WTC11 (cell line): ENCODE measurements around the gene MYLK. TPM values are rescaled to one million over a fixed set of nuclear protein-coding genes. Genes with fewer than 3 reads are reported as not detected.

ENCODE experiments used
- ATAC-seq: fragments of 200-7000 bp; cut with Tn5 transposase; 2 replicates; pipeline ENCODE4 v1.10.0; 2021; ENCODE audit warnings: mild to moderate bottlenecking, moderate library complexity
- CTCF ChIA-PET: fragments of 300-600 bp; sonication (Branson Sonifier 250); formaldehyde crosslinking; loops from one replicate; lab custom pipeline; 2021; ENCODE audit warnings: antibody characterized with exemption; lab: Charles Lee
- POLR2A ChIA-PET: fragments of 350-600 bp; sonication (Branson Sonifier 250); formaldehyde crosslinking; loops from one replicate; lab custom pipeline; 2021; ENCODE audit warnings: antibody characterized with exemption; lab: Charles Lee
- DNase-seq: peaks from one replicate; pipeline ENCODE4 v3.0.0; 2021; ENCODE audit warnings: low spot score
- H3K27ac Mint-ChIP-seq: 2 replicates; pipeline ENCODE4 v1.8.0; 2021; ENCODE audit warnings: mixed read lengths
- H3K27me3 Mint-ChIP-seq: 2 replicates; pipeline ENCODE4 v1.8.0; 2021; ENCODE audit warnings: low read depth, mild to moderate bottlenecking, moderate library complexity, mixed read lengths
- H3K36me3 Mint-ChIP-seq: 2 replicates; pipeline ENCODE4 v1.8.0; 2021; ENCODE audit warnings: mixed read lengths
- H3K4me1 Mint-ChIP-seq: 2 replicates; pipeline ENCODE4 v1.8.0; 2022; ENCODE audit warnings: mixed read lengths
- H3K4me3 Mint-ChIP-seq: 2 replicates; pipeline ENCODE4 v1.8.0; 2021; ENCODE audit warnings: mild to moderate bottlenecking, moderate library complexity, mixed read lengths
- H3K9me3 Mint-ChIP-seq: 2 replicates; pipeline ENCODE4 v1.8.0; 2021; ENCODE audit warnings: mixed read lengths
- ATF2 ChIP-seq: sonication (generic); formaldehyde crosslinking; IDR thresholded peaks from 2 replicates; pipeline ENCODE4 v1.8.1; 2022; ENCODE audit warnings: low read depth, missing genetic modification reagents, borderline replicate concordance
- ATF6 ChIP-seq: sonication (generic); formaldehyde crosslinking; IDR thresholded peaks from 2 replicates; pipeline ENCODE4 v1.8.1; 2023; ENCODE audit warnings: mild to moderate bottlenecking, missing genetic modification reagents
- CREM ChIP-seq: sonication (generic); formaldehyde crosslinking; IDR thresholded peaks from 2 replicates; pipeline ENCODE4 v1.8.1; 2022; ENCODE audit warnings: mild to moderate bottlenecking, missing genetic modification reagents, moderate library complexity
- CTCF ChIP-seq: fragments of 200-600 bp; IDR thresholded peaks from 2 replicates; pipeline ENCODE4 v1.8.0; 2022; ENCODE audit warnings: antibody characterized with exemption
- E2F4 ChIP-seq: sonication (generic); formaldehyde crosslinking; IDR thresholded peaks from 2 replicates; pipeline ENCODE4 v1.8.1; 2022; ENCODE audit warnings: low read depth, mild to moderate bottlenecking, moderate library complexity, missing genetic modification reagents, borderline replicate concordance
- GABPB1 ChIP-seq: sonication (generic); formaldehyde crosslinking; IDR thresholded peaks from 2 replicates; pipeline ENCODE4 v1.8.1; 2023; ENCODE audit warnings: mild to moderate bottlenecking, missing genetic modification reagents
- GTF2I ChIP-seq: fragments of 250-450 bp; sonication (Bioruptor Pico); conservative IDR thresholded peaks from 2 replicates; pipeline ENCODE4 v1.4.0; 2021; ENCODE audit warnings: mild to moderate bottlenecking
- IRF1 ChIP-seq: sonication (generic); formaldehyde crosslinking; IDR thresholded peaks from 2 replicates; pipeline ENCODE4 v1.8.0; 2023; ENCODE audit warnings: missing genetic modification reagents
- IRF2 ChIP-seq: sonication (generic); formaldehyde crosslinking; IDR thresholded peaks from 2 replicates; pipeline ENCODE4 v1.8.0; 2022; ENCODE audit warnings: low read depth, missing genetic modification reagents, borderline replicate concordance
- JUN ChIP-seq: sonication (generic); formaldehyde crosslinking; IDR thresholded peaks from 2 replicates; pipeline ENCODE4 v1.8.0; 2023; ENCODE audit warnings: mild to moderate bottlenecking, missing genetic modification reagents
- MAX ChIP-seq: sonication (generic); formaldehyde crosslinking; IDR thresholded peaks from 2 replicates; pipeline ENCODE4 v1.8.0; 2022; ENCODE audit warnings: mild to moderate bottlenecking, missing genetic modification reagents
- MXD4 ChIP-seq: fragments of 250-450 bp; sonication (Bioruptor Pico); IDR thresholded peaks from 2 replicates; pipeline ENCODE4 v1.8.0; 2021; ENCODE audit warnings: mild to moderate bottlenecking, moderate library complexity, borderline replicate concordance
- MYBL2 ChIP-seq: sonication (generic); formaldehyde crosslinking; IDR thresholded peaks from 2 replicates; pipeline ENCODE4 v1.8.1; 2023; ENCODE audit warnings: mild to moderate bottlenecking, moderate library complexity, missing genetic modification reagents
- NR1H2 ChIP-seq: sonication (generic); formaldehyde crosslinking; IDR thresholded peaks from 2 replicates; pipeline ENCODE4 v1.9.0; 2021; ENCODE audit warnings: mild to moderate bottlenecking, moderate library complexity, missing genetic modification reagents
- PRDM15 ChIP-seq: sonication (generic); formaldehyde crosslinking; IDR thresholded peaks from 2 replicates; pipeline ENCODE4 v1.8.0; 2022; ENCODE audit warnings: missing genetic modification reagents
- PREB ChIP-seq: sonication (generic); formaldehyde crosslinking; IDR thresholded peaks from 2 replicates; pipeline ENCODE4 v1.8.1; 2022; ENCODE audit warnings: mild to moderate bottlenecking, missing genetic modification reagents, moderate library complexity, borderline replicate concordance
- SP1 ChIP-seq: sonication (generic); formaldehyde crosslinking; conservative IDR thresholded peaks from 2 replicates; pipeline ENCODE4 v1.8.1; 2022; ENCODE audit warnings: missing genetic modification reagents
- TP53 ChIP-seq: sonication (generic); formaldehyde crosslinking; IDR thresholded peaks from 2 replicates; pipeline ENCODE4 v1.8.1; 2023; ENCODE audit warnings: mild to moderate bottlenecking, missing genetic modification reagents
- USF1 ChIP-seq: sonication (generic); formaldehyde crosslinking; IDR thresholded peaks from 2 replicates; pipeline ENCODE4 v1.8.0; 2022; ENCODE audit warnings: mild to moderate bottlenecking, missing genetic modification reagents
- ZNF232 ChIP-seq: sonication (generic); formaldehyde crosslinking; IDR thresholded peaks from 2 replicates; pipeline ENCODE4 v1.8.0; 2022; ENCODE audit warnings: mild to moderate bottlenecking, missing genetic modification reagents
- ZNF317 ChIP-seq: sonication (generic); formaldehyde crosslinking; IDR thresholded peaks from 2 replicates; pipeline ENCODE4 v1.8.1; 2023; ENCODE audit warnings: low read depth, mild to moderate bottlenecking, moderate library complexity, missing genetic modification reagents, borderline replicate concordance
- ZSCAN18 ChIP-seq: fragments of 250-450 bp; sonication (Bioruptor Pico); IDR thresholded peaks from 2 replicates; pipeline ENCODE4 v2.1.2; 2022; ENCODE audit warnings: mild to moderate bottlenecking, moderate library complexity
- total RNA-seq: library from RNA; stranded (reverse); gene quantifications from 3 replicates; pipeline ENCODE4 v1.2.3, GENCODE V29; 2021

The MYLK gene
- total RNA-seq, 1 experiment from 2014 or later, result 10.4 TPM

- no peak for TF ChIP-seq PRDM15
- no peak for TF ChIP-seq ZNF317 (CRISPR knock-in tag)
- TF ChIP-seq JUN (CRISPR knock-in tag), result no peak
- TF ChIP-seq NR1H2 (CRISPR knock-in tag), result no peak
- TF ChIP-seq IRF1 (CRISPR knock-in tag), result no peak
- TF ChIP-seq ZSCAN18 (CRISPR knock-in tag), result no peak
- no peak for TF ChIP-seq ATF2
- no peak for TF ChIP-seq MXD4
- TF ChIP-seq MAX (CRISPR knock-in tag), result no peak
Observed at GRCh38 chr3:123778991-123779622, 105.0 kb downstream of the MYLK start (continued).

GRCh38 chr3:123778525-123778924, 105.6 kb downstream of the MYLK start:
- POLR2A ChIA-PET, result interaction anchor here (0.8 kb wide), 1 partner anchor 12 kb away, joined by 3 read pairs; no protein-coding TSS in a partner anchor
- H3K27ac Mint-ChIP-seq, result no peak overlapping the region
- DNase-seq (no peak), ATAC-seq (no peak)
- no peaks in the 10 kb centered on the region for H3K36me3 Mint-ChIP-seq
- H3K9me3 Mint-ChIP-seq, result no peaks in the 10 kb centered on the region
- CTCF ChIA-PET, result no interaction called here
- H3K4me3 Mint-ChIP-seq, result no peak overlapping the region
- H3K4me1 Mint-ChIP-seq, result no peaks in the 10 kb centered on the region
- no peaks in the 10 kb centered on the region for H3K27me3 Mint-ChIP-seq
- TF ChIP-seq SP1 (CRISPR knock-in tag) (no peak), ATF6 (CRISPR knock-in tag) (no peak), GABPB1 (no peak), TP53 (CRISPR knock-in tag) (no peak), ZNF317 (CRISPR knock-in tag) (no peak), GTF2I (CRISPR knock-in tag) (no peak), MYBL2 (CRISPR knock-in tag) (no peak), CTCF (no peak), CREM (CRISPR knock-in tag) (no peak), IRF2 (no peak), PREB (CRISPR knock-in tag) (no peak), ZNF232 (CRISPR knock-in tag) (no peak), USF1 (CRISPR knock-in tag) (no peak), E2F4 (no peak)
